ENCODE results near the gene MMP13.

DNA sequence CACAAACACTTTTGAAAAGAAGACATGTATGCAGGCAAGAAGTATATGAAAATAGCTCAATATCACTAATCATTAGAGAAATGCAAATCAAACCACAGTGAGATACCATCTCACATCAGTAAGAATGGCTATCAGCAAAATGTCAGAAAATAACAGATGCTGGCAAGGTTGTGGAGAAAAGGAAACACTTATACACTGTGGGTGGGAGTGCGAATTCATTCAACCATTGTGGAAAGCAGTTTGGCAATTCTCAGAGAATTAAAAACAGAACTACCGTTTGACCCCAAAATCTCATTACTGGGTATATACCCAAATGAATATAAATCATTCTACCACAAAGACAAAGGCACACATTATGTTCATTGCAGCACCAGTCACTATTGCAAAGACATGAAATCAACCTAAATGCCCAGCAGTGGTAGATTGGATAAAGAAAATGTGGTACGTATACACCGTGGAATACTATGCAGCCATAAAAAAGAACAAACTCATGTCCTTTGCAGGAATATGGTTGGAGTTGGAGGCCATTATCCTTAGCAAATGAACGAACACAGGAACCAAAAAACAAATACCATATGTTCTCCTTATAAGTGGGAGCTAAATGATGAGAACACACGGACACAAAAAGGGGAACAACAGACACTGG lies 18.5 kb downstream of the MMP13 start:
- TF ChIP-seq GATA2 (IDR thresholded peaks at IDR 0.05; ENCODE audit: low read depth, low read length) (no peak), GATA3 (IDR thresholded peaks at IDR 0.05; ENCODE audit: low read depth, low read length) (no peak)

Measured in SH-SY5Y (cell line).